WTC11 (cell line): ENCODE measurements around the gene ANKRD24. TPM values are rescaled to one million over a fixed set of nuclear protein-coding genes. Genes with fewer than 3 reads are reported as not detected.
"Not testable (repeated sequence)": the region's sequence is repeated elsewhere in the genome, so short reads cannot be mapped to it uniquely, and the experiment has no call there.

Experiments
- ATAC-seq: fragments of 200-7000 bp; cut with Tn5 transposase; 2 replicates; pipeline ENCODE4 v1.10.0; 2021; ENCODE audit warnings: mild to moderate bottlenecking, moderate library complexity
- CTCF ChIA-PET: fragments of 300-600 bp; sonication (Branson Sonifier 250); formaldehyde crosslinking; loops from one replicate; lab custom pipeline; 2021; ENCODE audit warnings: antibody characterized with exemption; lab: Charles Lee
- POLR2A ChIA-PET: fragments of 350-600 bp; sonication (Branson Sonifier 250); formaldehyde crosslinking; loops from one replicate; lab custom pipeline; 2021; ENCODE audit warnings: antibody characterized with exemption; lab: Charles Lee
- DNase-seq: peaks from one replicate; pipeline ENCODE4 v3.0.0; 2021; ENCODE audit warnings: low spot score
- H3K27ac Mint-ChIP-seq: 2 replicates; pipeline ENCODE4 v1.8.0; 2021; ENCODE audit warnings: mixed read lengths
- H3K27me3 Mint-ChIP-seq: 2 replicates; pipeline ENCODE4 v1.8.0; 2021; ENCODE audit warnings: low read depth, mild to moderate bottlenecking, moderate library complexity, mixed read lengths
- H3K36me3 Mint-ChIP-seq: 2 replicates; pipeline ENCODE4 v1.8.0; 2021; ENCODE audit warnings: mixed read lengths
- H3K4me1 Mint-ChIP-seq: 2 replicates; pipeline ENCODE4 v1.8.0; 2022; ENCODE audit warnings: mixed read lengths
- H3K4me3 Mint-ChIP-seq: 2 replicates; pipeline ENCODE4 v1.8.0; 2021; ENCODE audit warnings: mild to moderate bottlenecking, moderate library complexity, mixed read lengths
- H3K9me3 Mint-ChIP-seq: 2 replicates; pipeline ENCODE4 v1.8.0; 2021; ENCODE audit warnings: mixed read lengths
- KAT7 ChIP-seq: sonication (generic); formaldehyde crosslinking; IDR thresholded peaks from 2 replicates; pipeline ENCODE4 v1.8.1; 2023; ENCODE audit warnings: missing genetic modification reagents, mild to moderate bottlenecking, borderline replicate concordance
- NR3C1 ChIP-seq: sonication (generic); formaldehyde crosslinking; conservative IDR thresholded peaks from 2 replicates; pipeline ENCODE4 v1.8.1; 2023; ENCODE audit warnings: low read depth, mild to moderate bottlenecking, missing genetic modification reagents
- TEAD1 ChIP-seq: sonication (generic); formaldehyde crosslinking; IDR thresholded peaks from 2 replicates; pipeline ENCODE4 v1.8.0; 2022; ENCODE audit warnings: mild to moderate bottlenecking, missing genetic modification reagents
- ZNF121 ChIP-seq: sonication (generic); formaldehyde crosslinking; IDR thresholded peaks from 2 replicates; pipeline ENCODE4 v1.8.0; 2023; ENCODE audit warnings: missing genetic modification reagents
- total RNA-seq: library from RNA; stranded (reverse); gene quantifications from 3 replicates; pipeline ENCODE4 v1.2.3, GENCODE V29; 2021
- TF ChIP-seq, protein P1 (sequence below): sonication (generic); formaldehyde crosslinking; IDR thresholded peaks from 2 replicates; pipeline ENCODE4 v1.8.1; 2022; ENCODE audit warnings: missing genetic modification reagents, borderline replicate concordance
- TF ChIP-seq, protein P2 (sequence below): fragments of 250-450 bp; sonication (Bioruptor Pico); conservative IDR thresholded peaks from 2 replicates; pipeline ENCODE4 v1.9.0; 2021; ENCODE audit warnings: mild to moderate bottlenecking
- TF ChIP-seq, protein P3 (sequence below): fragments of 250-450 bp; sonication (Bioruptor Pico); IDR thresholded peaks from 2 replicates; pipeline ENCODE4 v2.1.2; 2022; ENCODE audit warnings: mild to moderate bottlenecking, moderate library complexity
- TF ChIP-seq, protein P4 (sequence below): sonication (generic); formaldehyde crosslinking; IDR thresholded peaks from 2 replicates; pipeline ENCODE4 v1.8.1; 2022; ENCODE audit warnings: mild to moderate bottlenecking, missing genetic modification reagents, moderate library complexity, borderline replicate concordance
- TF ChIP-seq, protein P5 (sequence below): sonication (generic); formaldehyde crosslinking; IDR thresholded peaks from 2 replicates; pipeline ENCODE4 v1.8.1; 2023; ENCODE audit warnings: mild to moderate bottlenecking, moderate library complexity, missing genetic modification reagents
- TF ChIP-seq, protein P6 (sequence below): sonication (generic); formaldehyde crosslinking; IDR thresholded peaks from 2 replicates; pipeline ENCODE4 v1.8.1; 2023; ENCODE audit warnings: mild to moderate bottlenecking, missing genetic modification reagents
- TF ChIP-seq, protein P7 (sequence below): sonication (generic); formaldehyde crosslinking; IDR thresholded peaks from 2 replicates; pipeline ENCODE4 v1.8.0; 2023; ENCODE audit warnings: mild to moderate bottlenecking, missing genetic modification reagents

The ANKRD24 gene
- total RNA-seq, 1 experiment from 2014 or later: 11.3 TPM

DNA sequence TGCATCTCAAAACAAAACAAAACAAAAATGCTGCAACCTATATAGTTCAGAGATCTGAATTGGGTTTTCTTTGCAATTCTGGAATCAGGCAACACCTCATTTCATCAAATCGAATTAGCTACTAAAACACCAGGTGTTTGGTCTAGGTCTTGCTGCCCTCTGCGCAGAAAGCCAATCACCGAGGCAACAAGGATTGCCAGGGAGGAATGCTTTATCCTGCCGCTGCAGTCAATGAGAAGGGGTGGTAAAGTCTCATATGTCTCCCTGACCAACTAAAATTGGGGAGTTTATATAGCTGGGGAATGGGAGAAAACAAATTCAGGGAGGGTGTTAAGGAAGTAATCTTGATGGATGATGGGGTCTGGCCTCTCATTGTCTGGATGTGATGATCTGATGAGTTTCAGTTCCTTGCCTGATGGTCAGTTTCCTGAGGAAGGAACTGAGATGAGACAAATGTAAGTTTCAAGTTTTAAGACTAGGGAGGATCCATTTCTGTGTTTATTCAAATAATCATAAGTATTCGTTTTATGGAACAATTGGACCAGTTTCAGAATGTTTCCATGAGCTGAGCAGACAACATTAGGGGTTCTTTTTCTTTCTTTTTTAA, 59.4 kb downstream of the ANKRD24 start:
- POLR2A ChIA-PET: no interaction called here
- TF ChIP-seq, protein P1, sequence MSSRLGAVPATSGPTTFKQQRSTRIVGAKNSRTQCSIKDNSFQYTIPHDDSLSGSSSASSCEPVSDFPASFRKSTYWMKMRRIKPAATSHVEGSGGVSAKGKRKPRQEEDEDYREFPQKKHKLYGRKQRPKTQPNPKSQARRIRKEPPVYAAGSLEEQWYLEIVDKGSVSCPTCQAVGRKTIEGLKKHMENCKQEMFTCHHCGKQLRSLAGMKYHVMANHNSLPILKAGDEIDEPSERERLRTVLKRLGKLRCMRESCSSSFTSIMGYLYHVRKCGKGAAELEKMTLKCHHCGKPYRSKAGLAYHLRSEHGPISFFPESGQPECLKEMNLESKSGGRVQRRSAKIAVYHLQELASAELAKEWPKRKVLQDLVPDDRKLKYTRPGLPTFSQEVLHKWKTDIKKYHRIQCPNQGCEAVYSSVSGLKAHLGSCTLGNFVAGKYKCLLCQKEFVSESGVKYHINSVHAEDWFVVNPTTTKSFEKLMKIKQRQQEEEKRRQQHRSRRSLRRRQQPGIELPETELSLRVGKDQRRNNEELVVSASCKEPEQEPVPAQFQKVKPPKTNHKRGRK (CRISPR knock-in tag): no peak
- TF ChIP-seq, protein P2, sequence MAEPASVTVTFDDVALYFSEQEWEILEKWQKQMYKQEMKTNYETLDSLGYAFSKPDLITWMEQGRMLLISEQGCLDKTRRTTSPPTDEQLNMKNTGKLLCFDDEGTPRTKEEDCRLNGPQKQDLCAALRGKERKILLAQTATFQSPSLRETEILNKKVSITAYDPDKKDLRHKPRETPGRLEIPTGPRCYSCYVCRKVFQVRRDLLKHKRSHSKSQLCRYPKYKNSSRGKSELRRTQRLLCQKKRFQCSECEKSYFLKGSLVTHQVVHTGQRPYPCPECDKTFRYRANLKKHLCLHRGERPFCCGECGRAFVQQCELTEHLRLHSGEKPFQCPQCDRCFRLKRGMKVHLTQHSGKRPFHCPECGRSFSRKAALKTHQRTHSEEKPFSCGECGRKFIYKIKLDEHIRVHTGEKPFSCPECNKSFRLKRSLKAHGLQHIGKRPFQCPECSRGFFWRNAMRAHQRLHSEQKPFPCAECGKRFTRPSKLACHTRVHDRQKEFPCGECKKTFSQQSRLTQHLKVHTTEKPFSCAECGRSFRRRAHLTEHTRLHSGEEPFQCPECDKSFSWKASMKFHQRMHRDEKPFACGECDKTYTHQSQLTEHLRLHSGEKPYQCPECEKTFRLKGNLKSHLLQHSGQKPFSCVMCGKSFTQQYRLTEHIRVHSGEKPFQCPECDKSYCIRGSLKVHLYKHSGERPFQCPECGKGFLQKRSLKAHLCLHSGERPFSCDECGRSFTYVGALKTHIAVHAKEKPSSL (CRISPR knock-in tag): no peak
- peaks cover 9% of the 10 kb centered on the region for H3K9me3 Mint-ChIP-seq
- H3K27me3 Mint-ChIP-seq: peaks cover 17% of the 10 kb centered on the region
- H3K27ac Mint-ChIP-seq: no peak overlapping the region
- H3K36me3 Mint-ChIP-seq: peaks cover 5% of the 10 kb centered on the region; the same call in 1 of the 2 replicates
- CTCF ChIA-PET: interaction anchor here (0.9 to 2.6 kb wide), 2 partner anchors 9 to 25 kb away, joined by 3 to 12 read pairs; no protein-coding TSS in a partner anchor
- H3K4me3 Mint-ChIP-seq: no peak overlapping the region
- H3K4me1 Mint-ChIP-seq: no peaks in the 10 kb centered on the region
- ATAC-seq (no peak), DNase-seq (no peak)

DNA sequence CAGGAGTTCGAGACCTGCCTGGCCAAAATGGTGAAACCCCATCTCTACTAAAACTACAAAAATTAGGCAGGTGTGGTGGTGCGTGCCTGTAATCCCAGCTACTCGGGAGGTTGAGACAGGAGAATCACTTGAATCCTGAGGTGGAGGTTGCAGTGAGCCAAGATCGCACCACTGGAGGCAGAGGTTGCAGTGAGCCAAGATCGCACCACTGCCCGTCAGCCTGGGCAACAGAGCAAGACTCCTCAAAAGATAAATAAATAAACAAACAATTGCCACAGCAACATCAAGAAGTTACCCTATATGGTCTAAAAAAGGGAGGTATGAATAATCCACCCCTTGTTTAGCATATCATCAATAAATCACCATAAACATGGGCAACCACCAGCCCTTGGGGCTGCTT, 63.4 kb downstream of the ANKRD24 start:
- CTCF ChIA-PET, POLR2A ChIA-PET, DNase-seq, ATAC-seq, H3K4me1 Mint-ChIP-seq, H3K9me3 Mint-ChIP-seq: not testable (repeated sequence)
- H3K27me3 Mint-ChIP-seq: peaks cover 17% of the 10 kb centered on the region
- H3K36me3 Mint-ChIP-seq: peaks cover 24% of the 10 kb centered on the region
- H3K27ac Mint-ChIP-seq: peak overlapping the region; percentile 100; the same call in 1 of the 2 replicates
- H3K4me3 Mint-ChIP-seq: peak overlapping the region; percentile 94
- peak; percentile 65; the same call in 1 of the 2 replicates for TF ChIP-seq ZNF121 (CRISPR knock-in tag)

DNA sequence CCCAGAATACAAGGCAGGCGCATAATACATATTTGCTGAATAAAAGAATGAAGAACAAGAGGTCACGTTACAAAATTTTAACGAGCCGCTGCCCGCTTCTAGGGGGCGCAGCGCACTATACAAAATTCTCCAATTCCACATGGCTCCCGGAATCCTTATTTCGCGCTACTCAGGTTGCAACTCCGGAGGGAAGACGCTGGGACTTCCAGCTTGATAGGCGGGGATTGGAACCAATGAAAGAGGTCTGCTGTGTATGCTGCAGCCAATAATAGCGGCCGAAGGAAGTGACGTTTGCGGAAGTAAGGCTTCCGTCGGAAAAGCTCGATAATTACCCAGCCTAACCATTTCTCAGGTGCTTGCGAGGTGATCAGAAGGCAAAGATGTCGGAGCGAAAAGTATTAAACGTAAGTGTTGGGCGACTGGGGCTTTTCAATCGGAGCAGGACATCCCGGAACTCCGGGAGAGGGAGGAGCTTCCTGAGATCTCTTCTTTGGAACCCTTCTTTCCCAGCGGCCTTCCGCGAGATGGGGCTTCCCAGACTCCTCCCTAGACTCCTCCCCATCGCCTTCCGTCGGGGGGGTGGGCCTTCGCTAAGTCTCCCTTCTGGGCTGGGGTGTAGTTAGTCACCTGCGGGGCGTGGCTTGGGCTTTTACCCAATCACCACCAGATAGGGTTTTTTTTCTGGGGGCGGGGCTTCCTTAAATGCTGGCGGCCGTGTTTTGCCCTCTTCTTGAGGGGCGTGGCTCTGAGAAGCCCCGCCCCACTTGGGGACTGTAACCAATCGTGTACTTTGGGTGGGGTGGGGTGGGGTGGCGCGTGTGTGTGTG, 64.5 kb downstream of the ANKRD24 start, which contains the start of gene YJU2:
YJU2 (plus strand) TSS at position 314 of the 827 bp plus-strand sequence; CDS start at position 381, 67 bp downstream.
- Mint-ChIP-seq H3K4me3 (peak within 1 kb of the TSS; percentile 94), H3K27me3 (peaks cover 11% of the 10 kb centered on the region), H3K36me3 (peaks cover 30% of the 10 kb centered on the region), H3K9me3 (peaks cover 6% of the 10 kb centered on the region), H3K4me1 (0 out of 2 replicates have a peak, but pooled peaks cover 3% of the 10 kb centered on the region), H3K27ac (peak within 1 kb of the TSS; percentile 100)
- DNase-seq (peak; percentile 99), ATAC-seq (peak; percentile 98)
- POLR2A ChIA-PET: interaction anchor here (0.5 to 1.1 kb wide), 2 partner anchors 96 to 161 kb away, joined by 4 to 10 read pairs; partner anchors contain the start of gene MPND
- CTCF ChIA-PET: interaction anchor here (0.6 to 1.3 kb wide), 21 partner anchors 9 to 430 kb away, joined by 3 to 23 read pairs (median 3); partner anchors contain the start of genes CHAF1A, EBI3, FSD1 and MPND
- no peak for TF ChIP-seq NR3C1 (CRISPR knock-in tag)
- TF ChIP-seq, protein P3, sequence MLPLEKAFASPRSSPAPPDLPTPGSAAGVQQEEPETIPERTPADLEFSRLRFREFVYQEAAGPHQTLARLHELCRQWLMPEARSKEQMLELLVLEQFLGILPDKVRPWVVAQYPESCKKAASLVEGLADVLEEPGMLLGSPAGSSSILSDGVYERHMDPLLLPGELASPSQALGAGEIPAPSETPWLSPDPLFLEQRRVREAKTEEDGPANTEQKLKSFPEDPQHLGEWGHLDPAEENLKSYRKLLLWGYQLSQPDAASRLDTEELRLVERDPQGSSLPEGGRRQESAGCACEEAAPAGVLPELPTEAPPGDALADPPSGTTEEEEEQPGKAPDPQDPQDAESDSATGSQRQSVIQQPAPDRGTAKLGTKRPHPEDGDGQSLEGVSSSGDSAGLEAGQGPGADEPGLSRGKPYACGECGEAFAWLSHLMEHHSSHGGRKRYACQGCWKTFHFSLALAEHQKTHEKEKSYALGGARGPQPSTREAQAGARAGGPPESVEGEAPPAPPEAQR (CRISPR knock-in tag): no peak
- TF ChIP-seq, protein P4, sequence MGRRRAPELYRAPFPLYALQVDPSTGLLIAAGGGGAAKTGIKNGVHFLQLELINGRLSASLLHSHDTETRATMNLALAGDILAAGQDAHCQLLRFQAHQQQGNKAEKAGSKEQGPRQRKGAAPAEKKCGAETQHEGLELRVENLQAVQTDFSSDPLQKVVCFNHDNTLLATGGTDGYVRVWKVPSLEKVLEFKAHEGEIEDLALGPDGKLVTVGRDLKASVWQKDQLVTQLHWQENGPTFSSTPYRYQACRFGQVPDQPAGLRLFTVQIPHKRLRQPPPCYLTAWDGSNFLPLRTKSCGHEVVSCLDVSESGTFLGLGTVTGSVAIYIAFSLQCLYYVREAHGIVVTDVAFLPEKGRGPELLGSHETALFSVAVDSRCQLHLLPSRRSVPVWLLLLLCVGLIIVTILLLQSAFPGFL (CRISPR knock-in tag): no peak
- TF ChIP-seq, protein P5, sequence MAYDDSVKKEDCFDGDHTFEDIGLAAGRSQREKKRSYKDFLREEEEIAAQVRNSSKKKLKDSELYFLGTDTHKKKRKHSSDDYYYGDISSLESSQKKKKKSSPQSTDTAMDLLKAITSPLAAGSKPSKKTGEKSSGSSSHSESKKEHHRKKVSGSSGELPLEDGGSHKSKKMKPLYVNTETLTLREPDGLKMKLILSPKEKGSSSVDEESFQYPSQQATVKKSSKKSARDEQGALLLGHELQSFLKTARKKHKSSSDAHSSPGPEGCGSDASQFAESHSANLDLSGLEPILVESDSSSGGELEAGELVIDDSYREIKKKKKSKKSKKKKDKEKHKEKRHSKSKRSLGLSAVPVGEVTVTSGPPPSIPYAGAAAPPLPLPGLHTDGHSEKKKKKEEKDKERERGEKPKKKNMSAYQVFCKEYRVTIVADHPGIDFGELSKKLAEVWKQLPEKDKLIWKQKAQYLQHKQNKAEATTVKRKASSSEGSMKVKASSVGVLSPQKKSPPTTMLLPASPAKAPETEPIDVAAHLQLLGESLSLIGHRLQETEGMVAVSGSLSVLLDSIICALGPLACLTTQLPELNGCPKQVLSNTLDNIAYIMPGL: no peak
- TF ChIP-seq, protein P6, sequence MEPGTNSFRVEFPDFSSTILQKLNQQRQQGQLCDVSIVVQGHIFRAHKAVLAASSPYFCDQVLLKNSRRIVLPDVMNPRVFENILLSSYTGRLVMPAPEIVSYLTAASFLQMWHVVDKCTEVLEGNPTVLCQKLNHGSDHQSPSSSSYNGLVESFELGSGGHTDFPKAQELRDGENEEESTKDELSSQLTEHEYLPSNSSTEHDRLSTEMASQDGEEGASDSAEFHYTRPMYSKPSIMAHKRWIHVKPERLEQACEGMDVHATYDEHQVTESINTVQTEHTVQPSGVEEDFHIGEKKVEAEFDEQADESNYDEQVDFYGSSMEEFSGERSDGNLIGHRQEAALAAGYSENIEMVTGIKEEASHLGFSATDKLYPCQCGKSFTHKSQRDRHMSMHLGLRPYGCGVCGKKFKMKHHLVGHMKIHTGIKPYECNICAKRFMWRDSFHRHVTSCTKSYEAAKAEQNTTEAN (CRISPR knock-in tag): no peak
- TF ChIP-seq, protein P7, sequence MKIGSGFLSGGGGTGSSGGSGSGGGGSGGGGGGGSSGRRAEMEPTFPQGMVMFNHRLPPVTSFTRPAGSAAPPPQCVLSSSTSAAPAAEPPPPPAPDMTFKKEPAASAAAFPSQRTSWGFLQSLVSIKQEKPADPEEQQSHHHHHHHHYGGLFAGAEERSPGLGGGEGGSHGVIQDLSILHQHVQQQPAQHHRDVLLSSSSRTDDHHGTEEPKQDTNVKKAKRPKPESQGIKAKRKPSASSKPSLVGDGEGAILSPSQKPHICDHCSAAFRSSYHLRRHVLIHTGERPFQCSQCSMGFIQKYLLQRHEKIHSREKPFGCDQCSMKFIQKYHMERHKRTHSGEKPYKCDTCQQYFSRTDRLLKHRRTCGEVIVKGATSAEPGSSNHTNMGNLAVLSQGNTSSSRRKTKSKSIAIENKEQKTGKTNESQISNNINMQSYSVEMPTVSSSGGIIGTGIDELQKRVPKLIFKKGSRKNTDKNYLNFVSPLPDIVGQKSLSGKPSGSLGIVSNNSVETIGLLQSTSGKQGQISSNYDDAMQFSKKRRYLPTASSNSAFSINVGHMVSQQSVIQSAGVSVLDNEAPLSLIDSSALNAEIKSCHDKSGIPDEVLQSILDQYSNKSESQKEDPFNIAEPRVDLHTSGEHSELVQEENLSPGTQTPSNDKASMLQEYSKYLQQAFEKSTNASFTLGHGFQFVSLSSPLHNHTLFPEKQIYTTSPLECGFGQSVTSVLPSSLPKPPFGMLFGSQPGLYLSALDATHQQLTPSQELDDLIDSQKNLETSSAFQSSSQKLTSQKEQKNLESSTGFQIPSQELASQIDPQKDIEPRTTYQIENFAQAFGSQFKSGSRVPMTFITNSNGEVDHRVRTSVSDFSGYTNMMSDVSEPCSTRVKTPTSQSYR: no peak
- TF ChIP-seq TEAD1 (CRISPR knock-in tag): 0 out of 2 replicates have a peak, but pooled peaks have one; percentile 24
- no peak for TF ChIP-seq KAT7 (CRISPR knock-in tag)
